Measurements from ENCODE around the gene KCMF1. TPM values are rescaled to one million over a fixed set of nuclear protein-coding genes. Genes with fewer than 3 reads are reported as not detected.

KCMF1 gene
- total and polyA plus RNA-seq, 2 of the 13 experiments (the other 11 are each of a cell fraction or from before 2014, with no cell fraction given), result 62.1 to 116 TPM

GRCh38 chr2:84969511-84970209, 1.3 kb upstream of the KCMF1 start (continued):
- TF ChIP-seq ZBTB2 (CRISPR knock-in tag; IDR thresholded peaks at IDR 0.05; ENCODE audit: low read depth), result no peak
- TF ChIP-seq MBD4 (IDR thresholded peaks at IDR 0.05; ENCODE audit: borderline replicate concordance, low read length), result no peak
- TF ChIP-seq SMAD1 (CRISPR knock-in tag; IDR thresholded peaks at IDR 0.05; ENCODE audit: borderline replicate concordance, low read depth), result no peak
- TF ChIP-seq ZNF264 (CRISPR knock-in tag; IDR thresholded peaks at IDR 0.05), result no peak
- TF ChIP-seq SSRP1 (CRISPR knock-in tag; IDR thresholded peaks at IDR 0.05), result no peak
- TF ChIP-seq HOXD1 (CRISPR knock-in tag; IDR thresholded peaks at IDR 0.05), result no peak
- TF ChIP-seq NONO (IDR thresholded peaks at IDR 0.05), result no peak
- TF ChIP-seq NONO (CRISPR knock-in tag; conservative IDR thresholded peaks at IDR 0.05), result no peak
- no peak for TF ChIP-seq IRF9 (CRISPR knock-in tag; IDR thresholded peaks at IDR 0.05; ENCODE audit: borderline replicate concordance)
- peak; percentile 46; the same call in 1 of the 2 replicates for TF ChIP-seq HDAC1 (CRISPR knock-in tag; IDR thresholded peaks at IDR 0.05)
- TF ChIP-seq NFIC (IDR thresholded peaks at IDR 0.05; ENCODE audit: low read length), result 0 out of 2 replicates have a peak, but pooled peaks have one; percentile 7
- TF ChIP-seq BRCA1 (CRISPR knock-in tag; IDR thresholded peaks at IDR 0.05), result no peak
- 0 out of 2 replicates have a peak, but pooled peaks have one; percentile 9 for TF ChIP-seq AKNA (CRISPR knock-in tag; IDR thresholded peaks at IDR 0.05; ENCODE audit: borderline replicate concordance)
- TF ChIP-seq DZIP1 (CRISPR knock-in tag; IDR thresholded peaks at IDR 0.05), result no peak
- TF ChIP-seq ZNF780A (CRISPR knock-in tag; IDR thresholded peaks at IDR 0.05), result no peak
- TF ChIP-seq IKZF4 (CRISPR knock-in tag; IDR thresholded peaks at IDR 0.05; ENCODE audit: borderline replicate concordance, low read depth, not compliant biosample characterization), result no peak
- peak; percentile 6; the same call in 1 of the 2 replicates for TF ChIP-seq SAP130 (CRISPR knock-in tag; IDR thresholded peaks at IDR 0.05; ENCODE audit: low read depth)
- no peak for TF ChIP-seq PHF20 (CRISPR knock-in tag; IDR thresholded peaks at IDR 0.05)
- no peak for TF ChIP-seq ZNF317 (CRISPR knock-in tag; IDR thresholded peaks at IDR 0.05)
- 0 out of 2 replicates have a peak, but pooled peaks have one; percentile 54 for TF ChIP-seq ZNF350 (CRISPR knock-in tag; IDR thresholded peaks at IDR 0.05; ENCODE audit: borderline replicate concordance, low read depth)
